ENCODE results near the gene KSR2. TPM values are rescaled to one million over a fixed set of nuclear protein-coding genes. Genes with fewer than 3 reads are reported as not detected.

KSR2 gene
- total RNA-seq, 1 donor: under 0.01 TPM

DNA sequence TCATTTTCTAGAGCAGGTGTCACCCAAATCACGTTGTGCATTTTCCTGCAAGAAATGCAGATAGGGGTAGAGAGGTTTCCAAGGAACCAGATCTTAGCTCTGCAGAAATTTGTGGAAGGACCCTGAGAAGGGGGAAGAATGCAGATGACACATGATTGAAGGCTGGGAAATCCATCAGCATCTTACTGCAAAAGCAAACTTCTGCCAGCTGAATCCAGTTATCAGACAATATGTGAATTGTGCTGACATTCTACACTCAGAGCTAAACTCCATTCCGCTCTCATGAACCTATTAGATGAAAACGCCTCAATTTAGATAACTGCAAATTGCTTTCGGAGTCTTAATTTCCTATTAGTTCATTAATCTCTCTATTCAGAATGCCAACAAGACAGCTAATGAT is 396.0 kb downstream of the KSR2 start:
- no peak for DNase-seq (ENCODE audit: low read depth)
- H3K4me3 ChIP-seq (ENCODE audit: low read depth, low read length): no peak overlapping the region
- TF ChIP-seq CTCF (IDR thresholded peaks at IDR 0.05; ENCODE audit: insufficient read depth, low read length): no peak

- DNase-seq (ENCODE audit: low read depth): no peak
- no peak overlapping the region for H3K4me3 ChIP-seq (ENCODE audit: low read depth, low read length)
- no peak for TF ChIP-seq CTCF (IDR thresholded peaks at IDR 0.05; ENCODE audit: insufficient read depth, low read length)
Measured at GRCh38 chr12:117571321-117571720, 397.5 kb downstream of the KSR2 start.

GRCh38 chr12:117570608-117571007 is 398.2 kb downstream of the KSR2 start:
- DNase-seq (ENCODE audit: low read depth): no peak
- TF ChIP-seq CTCF (IDR thresholded peaks at IDR 0.05; ENCODE audit: insufficient read depth, low read length): no peak
- H3K4me3 ChIP-seq (ENCODE audit: low read depth, low read length): no peak overlapping the region

DNA sequence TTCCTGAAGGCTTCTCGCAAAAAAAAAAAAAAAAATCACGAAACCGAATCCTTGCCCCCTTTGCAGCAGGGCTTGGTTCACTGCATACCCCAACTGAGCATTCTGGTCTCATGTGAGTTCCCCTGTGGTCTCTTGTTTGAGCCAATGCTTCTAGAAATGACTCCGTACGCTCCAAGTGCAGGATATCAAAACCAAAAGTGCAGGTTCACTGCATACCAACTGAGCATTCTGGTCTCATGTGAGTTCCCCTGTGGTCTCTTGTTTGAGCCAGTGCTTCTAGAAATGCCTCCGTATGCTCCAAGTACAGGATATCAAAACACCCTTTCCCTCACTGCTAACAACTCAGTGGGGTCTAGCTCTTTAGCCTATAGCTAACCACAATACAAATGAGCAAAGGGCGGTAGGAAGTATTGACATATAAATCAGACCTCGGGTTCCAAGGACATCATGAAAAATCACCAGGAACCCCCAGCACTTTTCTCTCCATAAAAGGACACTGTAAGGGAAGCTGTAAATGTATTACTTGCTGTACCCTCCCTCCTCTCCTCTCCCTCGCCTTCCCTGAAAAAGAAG is 401.1 kb downstream of the KSR2 start:
- no peak for TF ChIP-seq CTCF (IDR thresholded peaks at IDR 0.05; ENCODE audit: insufficient read depth, low read length)
- no peak overlapping the region for H3K4me3 ChIP-seq (ENCODE audit: low read depth, low read length)
- no peak for DNase-seq (ENCODE audit: low read depth)

GRCh38 chr12:117564881-117565280 is 403.9 kb downstream of the KSR2 start:
- no peak for DNase-seq (ENCODE audit: low read depth)
- no peak for TF ChIP-seq CTCF (IDR thresholded peaks at IDR 0.05; ENCODE audit: insufficient read depth, low read length)
- no peak overlapping the region for H3K4me3 ChIP-seq (ENCODE audit: low read depth, low read length)

DNA sequence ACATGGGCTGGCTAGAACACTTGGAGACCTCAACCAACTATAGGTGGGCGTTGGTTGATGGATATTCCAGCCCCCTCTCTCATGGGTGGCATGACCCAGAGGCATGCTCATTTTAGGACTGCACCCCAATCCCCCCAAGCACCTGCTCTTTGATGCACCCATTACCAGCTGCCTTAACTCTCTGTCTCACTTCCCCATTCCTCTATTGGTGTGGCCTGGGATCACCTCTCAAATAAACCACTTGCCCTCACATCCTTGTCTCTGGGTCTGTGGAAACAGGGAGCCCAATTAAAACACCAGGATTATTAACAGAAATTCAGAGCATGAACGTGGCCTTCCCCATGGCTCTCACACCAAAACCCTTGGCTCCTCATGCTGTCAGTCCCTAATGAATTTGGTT is 405.1 kb downstream of the KSR2 start:
- H3K4me3 ChIP-seq (ENCODE audit: low read depth, low read length): no peak overlapping the region
- no peak for TF ChIP-seq CTCF (IDR thresholded peaks at IDR 0.05; ENCODE audit: insufficient read depth, low read length)
- no peak for DNase-seq (ENCODE audit: low read depth)

GRCh38 chr12:117563007-117563406 is 405.8 kb downstream of the KSR2 start:
- no peak overlapping the region for H3K4me3 ChIP-seq (ENCODE audit: low read depth, low read length)
- TF ChIP-seq CTCF (IDR thresholded peaks at IDR 0.05; ENCODE audit: insufficient read depth, low read length): no peak
- no peak for DNase-seq (ENCODE audit: low read depth)
